ENCODE data around the gene BIN1. TPM values are rescaled to one million over a fixed set of nuclear protein-coding genes. Genes with fewer than 3 reads are reported as not detected.

The BIN1 gene
- total and polyA plus RNA-seq, 2 of the 4 experiments (the other 2 are of a cell fraction), result 18.1 to 25.7 TPM

DNA sequence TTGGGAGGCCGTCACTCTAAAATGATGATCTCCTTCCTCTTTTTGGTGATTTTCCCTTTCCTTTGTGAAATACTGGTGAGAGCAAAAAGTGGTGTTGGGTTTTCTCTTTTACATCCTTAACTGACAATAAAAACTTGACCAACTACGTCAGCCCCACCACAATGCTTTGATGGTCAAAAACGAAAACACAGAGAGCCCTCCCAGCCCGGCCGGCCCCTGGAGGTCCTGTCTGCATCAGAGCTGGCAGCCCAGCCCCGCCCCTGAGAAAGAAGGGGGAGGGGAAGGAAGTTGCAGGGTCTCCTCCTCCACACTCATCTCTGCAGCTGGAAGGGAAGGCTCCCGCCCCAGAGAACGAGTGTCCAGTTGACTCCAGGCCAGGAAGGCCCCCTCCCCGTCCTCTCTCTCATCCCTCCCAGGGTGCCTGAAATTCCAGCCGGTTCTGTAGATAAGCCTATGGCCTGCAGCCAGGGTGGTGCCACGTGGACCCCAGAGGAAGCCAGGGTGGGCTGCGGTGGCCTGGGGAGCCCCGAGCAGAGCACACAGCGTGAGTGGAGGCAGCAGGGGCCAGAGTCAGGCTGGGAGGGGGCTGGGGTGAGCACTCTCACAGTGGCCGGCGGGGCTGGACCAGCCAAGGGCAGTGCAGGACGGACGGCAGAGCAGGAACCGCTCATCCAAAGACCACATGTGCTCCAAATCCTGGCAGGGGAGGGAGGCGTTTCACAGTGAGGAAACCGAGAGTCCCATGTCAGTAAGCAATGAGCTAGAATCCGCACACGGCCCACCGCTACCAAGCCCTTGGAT, 19.8 kb downstream of the BIN1 start:
- 18% methylated on average over 7 of the region's 24 CpGs; no CpG with 5 or more reads in 1 of the 2 experiments for WGBS, 2 experiments (ENCODE audit: extremely low coverage in 2 of 2, insufficient read length in 1 of 2)

More for the DNA sequence above, 19.8 kb downstream of the BIN1 start:
- intact Hi-C loops (cut with micrococcal nuclease) (no loop called here), dilution Hi-C loops (cut with HindIII; ENCODE audit: low sequenced_read_pairs, unreplicated experiment) (no loop called here), in situ Hi-C loops (cut with MboI; ENCODE audit: low sequenced_read_pairs) (no loop called here)
- peak overlapping the region; percentile 91 for H2AK5ac ChIP-seq (ENCODE audit: low read depth, low read length)
- peak overlapping the region; percentile 83 for H4K91ac ChIP-seq (ENCODE audit: insufficient read depth, low read depth, low read length)
- H2BK20ac ChIP-seq (ENCODE audit: low read depth, low read length), result peak overlapping the region; percentile 70
- peak; percentile 78; the same call in 1 of the 2 replicates for TF ChIP-seq MAZ (IDR thresholded peaks at IDR 0.05; ENCODE audit: borderline replicate concordance, low read depth, low read length)
- TF ChIP-seq MXI1 (IDR thresholded peaks at IDR 0.05; ENCODE audit: borderline replicate concordance, low read depth, low read length), result peak; percentile 61; the same call in 1 of the 2 replicates
- TF ChIP-seq, protein P1, sequence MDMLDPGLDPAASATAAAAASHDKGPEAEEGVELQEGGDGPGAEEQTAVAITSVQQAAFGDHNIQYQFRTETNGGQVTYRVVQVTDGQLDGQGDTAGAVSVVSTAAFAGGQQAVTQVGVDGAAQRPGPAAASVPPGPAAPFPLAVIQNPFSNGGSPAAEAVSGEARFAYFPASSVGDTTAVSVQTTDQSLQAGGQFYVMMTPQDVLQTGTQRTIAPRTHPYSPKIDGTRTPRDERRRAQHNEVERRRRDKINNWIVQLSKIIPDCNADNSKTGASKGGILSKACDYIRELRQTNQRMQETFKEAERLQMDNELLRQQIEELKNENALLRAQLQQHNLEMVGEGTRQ (IDR thresholded peaks at IDR 0.05; ENCODE audit: low read depth, low read length), result peak; percentile 21; the same call in 1 of the 2 replicates
- TF ChIP-seq, protein P2, sequence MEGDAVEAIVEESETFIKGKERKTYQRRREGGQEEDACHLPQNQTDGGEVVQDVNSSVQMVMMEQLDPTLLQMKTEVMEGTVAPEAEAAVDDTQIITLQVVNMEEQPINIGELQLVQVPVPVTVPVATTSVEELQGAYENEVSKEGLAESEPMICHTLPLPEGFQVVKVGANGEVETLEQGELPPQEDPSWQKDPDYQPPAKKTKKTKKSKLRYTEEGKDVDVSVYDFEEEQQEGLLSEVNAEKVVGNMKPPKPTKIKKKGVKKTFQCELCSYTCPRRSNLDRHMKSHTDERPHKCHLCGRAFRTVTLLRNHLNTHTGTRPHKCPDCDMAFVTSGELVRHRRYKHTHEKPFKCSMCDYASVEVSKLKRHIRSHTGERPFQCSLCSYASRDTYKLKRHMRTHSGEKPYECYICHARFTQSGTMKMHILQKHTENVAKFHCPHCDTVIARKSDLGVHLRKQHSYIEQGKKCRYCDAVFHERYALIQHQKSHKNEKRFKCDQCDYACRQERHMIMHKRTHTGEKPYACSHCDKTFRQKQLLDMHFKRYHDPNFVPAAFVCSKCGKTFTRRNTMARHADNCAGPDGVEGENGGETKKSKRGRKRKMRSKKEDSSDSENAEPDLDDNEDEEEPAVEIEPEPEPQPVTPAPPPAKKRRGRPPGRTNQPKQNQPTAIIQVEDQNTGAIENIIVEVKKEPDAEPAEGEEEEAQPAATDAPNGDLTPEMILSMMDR (conservative IDR thresholded peaks at IDR 0.05; ENCODE audit: low read depth, low read length), result no peak
- peaks cover 12 to 48% of the 10 kb centered on the region in 2 experiments; a peak in 3 of 4 replicates for H3K79me1 ChIP-seq (ENCODE audit: low read depth in 1 of 2, low read length in 2 of 2)
- H2BK120ac ChIP-seq (ENCODE audit: low read depth, low read length), result peak overlapping the region; percentile 78
- H4K8ac ChIP-seq (ENCODE audit: low read depth in 2 of 2, low read length in 2 of 2), result peak overlapping the region; percentile 74 to 78
- H3K36me3 ChIP-seq (ENCODE audit: control insufficient read depth, insufficient read depth, low read length), result no peaks in the 10 kb centered on the region
- no TSS peak for BruUV-seq (replicated peaks)
- H3K18ac ChIP-seq (ENCODE audit: low read depth, low read length), result peak overlapping the region; percentile 80
- H3K27ac ChIP-seq (ENCODE audit: insufficient read depth, low read length), result peak overlapping the region; percentile 89
- ChIA-PET CTCF (interaction anchor here (1.8 kb wide), 1 partner anchor 19 kb away, joined by 7 read pairs; no protein-coding TSS in a partner anchor), POLR2A (ENCODE audit: unreplicated experiment) (no interaction called here)
- peak overlapping the region; percentile 68 for H2AK9ac ChIP-seq (replicated peaks; ENCODE audit: low read depth, low read length, poor library complexity)
- H3K4me1 ChIP-seq (ENCODE audit: control insufficient read depth, insufficient read depth, low read length), result peaks cover 45% of the 10 kb centered on the region
- DNase-seq, result peak; percentile 88
- H3K9me3 ChIP-seq (ENCODE audit: control insufficient read depth, insufficient read depth, low read length), result no peaks in the 10 kb centered on the region
- peaks cover 16% of the 10 kb centered on the region for H3K9me1 ChIP-seq (ENCODE audit: insufficient read depth, low read length)
- peak overlapping the region; percentile 34; the same call in 1 of the 2 replicates for H3K23ac ChIP-seq (ENCODE audit: low read depth, low read length)
- H3K56ac ChIP-seq (ENCODE audit: extremely low read depth, insufficient read depth, low read length), result peak overlapping the region; percentile 46; the same call in 1 of the 2 replicates
- H3K4me3 ChIP-seq (ENCODE audit: insufficient read depth, low read depth, low read length), result 0 out of 2 replicates have a peak overlapping the region, but pooled peaks have one; percentile 0
- H3K9ac ChIP-seq (ENCODE audit: low read depth, low read length), result peak overlapping the region; percentile 78
- peak overlapping the region; percentile 86 for H3K4ac ChIP-seq (ENCODE audit: low read depth, low read length)
- H4K5ac ChIP-seq (ENCODE audit: low read depth, low read length), result peak overlapping the region; percentile 82
- H3K14ac ChIP-seq (replicated peaks; ENCODE audit: low read depth, low read length), result peak overlapping the region; percentile 70
- peak; percentile 66 for ATAC-seq (ENCODE audit: low read depth)
- no peaks in the 10 kb centered on the region for H3K27me3 ChIP-seq (ENCODE audit: control insufficient read depth, insufficient read depth, low read length)
- H3K4me2 ChIP-seq (ENCODE audit: low read depth, low read length), result peak overlapping the region; percentile 57
- H2AFZ ChIP-seq (replicated peaks; ENCODE audit: low read length, poor library complexity), result peak overlapping the region; percentile 88
- H2BK15ac ChIP-seq (ENCODE audit: low read depth, low read length), result peak overlapping the region; percentile 79; the same call in 2 of the 3 replicates
- peak overlapping the region; percentile 39 for H2BK5ac ChIP-seq (ENCODE audit: low read depth, low read length, poor library complexity, severe bottlenecking)
- H4K20me1 ChIP-seq (ENCODE audit: insufficient read depth, low read length), result peaks cover 17% of the 10 kb centered on the region; the same call in 1 of the 2 replicates

All from IMR-90 (cell line).